Lower leg skin (tissue), 4 donors: Measurements from ENCODE around the gene PCA3. TPM values are rescaled to one million over a fixed set of nuclear protein-coding genes. Genes with fewer than 3 reads are reported as not detected.
A peak's percentile ranks its signal among the peaks of the same experiment; 100 is the strongest.

Experiments used
- DNase-seq, 2 donors: peaks; one replicate each; pipeline ENCODE4 v3.0.0-alpha.2; 2019; ENCODE audit warnings: low spot score in 2 of 2
- H3K4me3 ChIP-seq: fragments of 200-600 bp; sonication (generic); 2 replicates; pipeline ENCODE4 v1.5.1; 2017; ENCODE audit warnings: mild to moderate bottlenecking, low read depth; ENCODE audit not compliant: poor library complexity, severe bottlenecking
- POLR2A ChIP-seq, 2 donors: fragments of 450-650 bp; IDR thresholded peaks; one replicate each; pipeline ENCODE4 v1.6.1; 2016 to 2017; ENCODE audit warnings: antibody characterized with exemption in 2 of 2, mild to moderate bottlenecking in 1 of 2, moderate library complexity in 1 of 2
- WGBS, 2 donors: methylation state at CpG; one replicate each; pipeline ENCODE4 v1.1.5; 2018; 5-methylcytosine and 5-hydroxymethylcytosine counted together
- intact Hi-C: fragments of 100-400 bp; cut with DNase I; formaldehyde crosslinking; loops from one replicate; pipeline ENCODE4 v1.15.0; 2023; ENCODE audit warnings: low total_unique reads
- total RNA-seq, 4 donors: library from RNA; depleted of rRNA; stranded (reverse); fragments of >200 nt; gene quantifications; one replicate each; pipeline ENCODE4 v1.1.0, GENCODE V29; 2016
- TF ChIP-seq, protein P1 (sequence below), 3 donors: fragments of 450-650 bp; IDR thresholded peaks; one replicate each; pipeline ENCODE4 v1.5.1; 2016; ENCODE audit warnings: antibody characterized with exemption in 3 of 3, mild to moderate bottlenecking in 3 of 3, moderate library complexity in 2 of 3

Gene PCA3
- total RNA-seq, 4 donors from 2014 or later = not detected

DNA sequence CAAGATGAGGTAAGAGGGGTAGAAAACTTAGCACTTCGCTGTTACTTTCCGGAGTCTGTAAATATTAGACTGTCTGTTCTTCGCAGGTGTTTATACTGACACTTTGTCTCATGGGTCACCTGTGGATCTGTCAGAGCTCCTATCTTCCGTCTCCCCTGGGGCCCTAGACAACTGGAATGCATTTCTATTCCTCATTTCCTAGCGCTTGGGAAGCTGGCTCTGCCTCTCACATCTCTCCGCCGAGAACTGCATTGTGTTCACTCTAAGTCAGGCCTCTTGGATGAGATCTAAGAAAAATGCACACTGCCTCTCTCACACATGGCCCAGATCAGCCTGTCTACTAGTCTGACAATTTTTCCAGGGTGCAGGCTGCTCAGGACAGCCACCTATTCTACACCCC is 39.5 kb downstream of the PCA3 start:
- 76 to 82% methylated on average over 7 of the region's 7 CpGs for WGBS, 2 donors
- TF ChIP-seq POLR2A (IDR thresholded peaks at IDR 0.05) = no peak
- TF ChIP-seq, protein P1, sequence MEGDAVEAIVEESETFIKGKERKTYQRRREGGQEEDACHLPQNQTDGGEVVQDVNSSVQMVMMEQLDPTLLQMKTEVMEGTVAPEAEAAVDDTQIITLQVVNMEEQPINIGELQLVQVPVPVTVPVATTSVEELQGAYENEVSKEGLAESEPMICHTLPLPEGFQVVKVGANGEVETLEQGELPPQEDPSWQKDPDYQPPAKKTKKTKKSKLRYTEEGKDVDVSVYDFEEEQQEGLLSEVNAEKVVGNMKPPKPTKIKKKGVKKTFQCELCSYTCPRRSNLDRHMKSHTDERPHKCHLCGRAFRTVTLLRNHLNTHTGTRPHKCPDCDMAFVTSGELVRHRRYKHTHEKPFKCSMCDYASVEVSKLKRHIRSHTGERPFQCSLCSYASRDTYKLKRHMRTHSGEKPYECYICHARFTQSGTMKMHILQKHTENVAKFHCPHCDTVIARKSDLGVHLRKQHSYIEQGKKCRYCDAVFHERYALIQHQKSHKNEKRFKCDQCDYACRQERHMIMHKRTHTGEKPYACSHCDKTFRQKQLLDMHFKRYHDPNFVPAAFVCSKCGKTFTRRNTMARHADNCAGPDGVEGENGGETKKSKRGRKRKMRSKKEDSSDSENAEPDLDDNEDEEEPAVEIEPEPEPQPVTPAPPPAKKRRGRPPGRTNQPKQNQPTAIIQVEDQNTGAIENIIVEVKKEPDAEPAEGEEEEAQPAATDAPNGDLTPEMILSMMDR (IDR thresholded peaks at IDR 0.05) = no peak
- intact Hi-C loops = no loop called here
- H3K4me3 ChIP-seq = no peak overlapping the region
- no peak for DNase-seq

DNA sequence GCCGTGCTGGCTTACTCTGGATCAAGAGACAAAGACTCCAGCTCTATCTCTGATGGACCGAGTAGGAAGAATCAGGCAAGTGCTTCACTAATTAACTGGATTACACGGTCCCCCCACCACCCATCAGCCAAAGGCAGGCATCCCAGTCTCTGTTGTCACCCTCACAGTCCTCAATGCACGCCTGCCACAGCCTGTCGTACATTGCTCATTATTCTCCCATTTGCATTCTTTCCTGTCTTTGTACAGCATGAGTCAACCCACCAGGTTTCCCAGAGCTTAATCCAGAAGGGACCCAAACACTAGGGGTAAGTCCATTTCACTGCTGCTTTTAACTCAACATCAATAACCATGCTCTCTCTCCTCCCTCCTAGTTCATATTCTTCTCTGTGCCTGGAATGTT is 44.4 kb downstream of the PCA3 start:
- intact Hi-C loops = loop anchor here (5.0 kb wide), 1 partner anchor 204 kb away; no protein-coding TSS in a partner anchor
- TF ChIP-seq POLR2A (IDR thresholded peaks at IDR 0.05) = no peak
- TF ChIP-seq, protein P1 (IDR thresholded peaks at IDR 0.05) = no peak
- WGBS, 2 donors = 50 to 53% methylated on average over 5 of the region's 5 CpGs
- no peak overlapping the region for H3K4me3 ChIP-seq
- DNase-seq = no peak

DNA sequence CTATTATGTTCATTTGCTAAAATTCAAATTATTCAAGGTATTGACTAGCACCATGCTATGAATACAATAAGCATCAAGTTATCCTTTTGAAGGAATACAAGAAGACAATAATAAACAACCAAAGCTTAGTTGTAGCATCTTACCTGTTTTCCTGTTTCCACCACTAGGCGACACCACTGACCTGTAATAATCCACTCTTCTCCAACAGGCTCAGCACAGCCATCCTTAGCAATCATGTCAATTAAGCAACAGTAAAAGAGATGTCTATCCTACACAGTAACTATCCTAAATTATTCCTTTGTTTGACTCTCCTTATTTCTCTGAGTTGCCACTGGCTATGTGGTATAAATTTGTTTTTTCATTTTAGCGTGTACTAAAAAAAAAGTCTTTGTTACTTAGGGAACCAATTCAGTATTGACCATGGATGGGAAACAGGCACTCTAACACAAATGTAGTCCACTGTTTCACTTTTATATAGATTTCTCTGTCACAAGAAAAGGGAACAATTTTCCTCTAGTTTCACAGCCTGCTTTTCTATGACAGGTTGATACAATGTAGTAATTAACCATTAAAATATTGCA is 46.2 kb downstream of the PCA3 start:
- WGBS, 2 donors = 17 to 19% methylated on average over 2 of the region's 2 CpGs
- H3K4me3 ChIP-seq = no peak overlapping the region
- no peak for TF ChIP-seq POLR2A (IDR thresholded peaks at IDR 0.05)
- TF ChIP-seq, protein P1 (IDR thresholded peaks at IDR 0.05) = no peak
- DNase-seq = peak in 1 of 2 donors; percentile 41
- intact Hi-C loops = loop anchor here (10.0 kb wide), 1 partner anchor 344 kb away; no protein-coding TSS in a partner anchor

DNA sequence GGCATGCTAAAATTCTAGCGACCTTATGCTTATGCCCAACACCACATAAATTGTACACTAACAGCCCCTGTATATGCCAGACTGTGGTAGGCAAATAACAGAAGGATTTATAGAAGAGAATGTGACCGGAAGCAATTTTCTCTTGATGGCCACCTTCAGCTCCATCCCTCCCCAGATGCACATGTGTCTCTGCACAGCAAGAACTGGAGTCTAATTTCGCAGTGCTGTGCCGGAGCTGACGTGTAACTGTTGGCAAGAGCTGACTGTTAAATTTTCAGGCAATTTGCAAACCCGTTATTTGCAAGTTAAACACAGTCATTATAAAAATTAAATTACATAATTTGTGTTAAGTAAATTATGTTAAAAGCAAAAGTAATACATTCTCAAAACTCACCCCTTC is 48.4 kb downstream of the PCA3 start:
- intact Hi-C loops = loop anchor here (10.0 kb wide), 1 partner anchor 342 kb away; no protein-coding TSS in a partner anchor
- H3K4me3 ChIP-seq = no peak overlapping the region
- 81 to 84% methylated on average over 6 of the region's 6 CpGs for WGBS, 2 donors
- DNase-seq = no peak
- TF ChIP-seq, protein P1 (IDR thresholded peaks at IDR 0.05) = no peak
- TF ChIP-seq POLR2A (IDR thresholded peaks at IDR 0.05) = no peak

DNA sequence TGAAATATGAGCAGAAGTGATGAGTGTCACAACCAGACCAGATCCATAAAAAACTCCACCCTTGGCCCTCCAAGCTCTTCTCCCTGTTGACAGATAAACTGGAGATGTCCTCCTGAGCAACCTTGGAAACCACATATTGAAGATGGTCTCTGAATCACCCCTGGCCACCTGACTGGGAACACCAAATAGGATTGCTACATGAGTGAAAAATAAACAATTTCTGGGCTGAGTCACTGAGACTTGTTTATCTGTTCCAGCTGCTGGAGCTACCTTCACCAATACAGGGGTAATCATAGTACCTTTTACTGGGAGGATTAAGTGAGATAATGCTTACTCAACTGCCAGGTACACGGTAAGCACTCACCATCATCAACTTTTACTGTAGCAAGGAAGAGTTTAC is 53.3 kb downstream of the PCA3 start:
- 87 to 91% methylated on average over 1 of the region's 1 CpG for WGBS, 2 donors
- no peak overlapping the region for H3K4me3 ChIP-seq
- peak in 1 of 2 donors; percentile 61 for DNase-seq
- no peak for TF ChIP-seq POLR2A (IDR thresholded peaks at IDR 0.05)
- TF ChIP-seq, protein P1 (IDR thresholded peaks at IDR 0.05) = no peak
- intact Hi-C loops = loop anchor here (10.0 kb wide), 1 partner anchor 337 kb away; no protein-coding TSS in a partner anchor

DNA sequence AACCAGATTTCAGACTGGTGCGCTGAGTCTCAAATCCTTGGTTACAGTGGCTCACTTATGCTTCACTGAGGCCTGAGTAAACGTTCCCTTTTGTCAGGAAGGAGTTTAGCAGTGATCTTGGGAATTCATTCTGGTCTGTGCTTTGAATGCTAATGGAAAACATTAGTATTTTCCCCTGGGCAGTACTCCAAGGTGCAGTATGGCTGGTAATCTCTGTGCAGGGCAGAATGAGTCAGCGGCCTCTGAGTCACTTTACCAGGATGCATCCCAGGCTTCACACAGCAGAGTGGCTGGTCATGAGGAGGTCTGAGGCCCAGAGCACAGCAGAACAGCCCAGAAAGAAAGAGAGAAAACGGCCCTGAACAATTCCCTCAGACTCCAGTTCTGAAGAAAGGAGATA is 54.0 kb downstream of the PCA3 start:
- TF ChIP-seq POLR2A (IDR thresholded peaks at IDR 0.05) = no peak
- TF ChIP-seq, protein P1 (IDR thresholded peaks at IDR 0.05) = no peak

More for the DNA sequence above, 54.0 kb downstream of the PCA3 start:
- intact Hi-C loops = loop anchor here (10.0 kb wide), 1 partner anchor 337 kb away; no protein-coding TSS in a partner anchor
- no peak overlapping the region for H3K4me3 ChIP-seq
- DNase-seq = peak in 1 of 2 donors; percentile 78
- 29 to 31% methylated on average over 4 of the region's 4 CpGs for WGBS, 2 donors
